GM12878 (cell line): ENCODE data around the gene LAMA2. TPM values are rescaled to one million over a fixed set of nuclear protein-coding genes. Genes with fewer than 3 reads are reported as not detected.

ENCODE experiments used
- ATAC-seq: fragments of 200-7000 bp; cut with Tn5 transposase; 3 replicates; pipeline ENCODE4 v1.9.1; 2020; ENCODE audit warnings: mild to moderate bottlenecking, moderate library complexity
- BruUV-seq: library from RNA; stranded (reverse); fragments of 400-500 nt; replicated peaks from 2 replicates; lab custom pipeline; 2021; lab: Mats Ljungman, UMichigan
- CTCF ChIA-PET: fragments of 300-600 bp; sonication (Branson Sonifier 250); formaldehyde crosslinking; extraction: SDS; loops from one replicate; lab custom pipeline; 2021; ENCODE audit warnings: inconsistent platforms; lab: Yijun Ruan, JAX
- POLR2A ChIA-PET: fragments of 350-600 bp; formaldehyde crosslinking; extraction: SDS; loops from one replicate; lab custom pipeline; 2021; ENCODE audit warnings: inconsistent platforms; lab: Charles Lee
- RAD21 ChIA-PET: fragments of 300-600 bp; sonication (Branson Sonifier 250); formaldehyde crosslinking; loops from one replicate; lab custom pipeline; 2023; ENCODE audit warnings: antibody characterized with exemption; ENCODE audit not compliant: unreplicated experiment; lab: Charles Lee
- SMC1A ChIA-PET: fragments of 300-600 bp; sonication (Branson Sonifier 250); formaldehyde crosslinking; loops from one replicate; lab custom pipeline; 2023; ENCODE audit not compliant: unreplicated experiment, uncharacterized antibody; lab: Charles Lee
- DNase-seq: peaks from one replicate; pipeline ENCODE4 v3.0.0-alpha.2; 2011; ENCODE audit warnings: low read depth, low spot score
- FAIRE-seq: peaks from 3 replicates; lab custom pipeline; 2011; peaks lifted over from hg19 to GRCh38; lab: Jason Lieb, UNC
- H2AFZ ChIP-seq: 2 replicates; pipeline ENCODE4 v1.6.0; 2011; ENCODE audit warnings: low read depth, low read length, control low read depth; ENCODE audit not compliant: control insufficient read depth
- H3K27ac ChIP-seq: 2 replicates; pipeline ENCODE4 v1.5.1; 2011; ENCODE audit warnings: control low read depth; ENCODE audit not compliant: control insufficient read depth, insufficient read depth
- H3K27me3 ChIP-seq, 2 experiments: replicated peaks in 1 of 2; 2 replicates each; pipeline versions ENCODE4 v1.6.0 to v1.6.1; 2011; ENCODE audit warnings: low read length in 1 of 2; ENCODE audit not compliant: control insufficient read depth in 2 of 2, insufficient read depth in 2 of 2
- H3K36me3 ChIP-seq, 2 experiments: 2 replicates each; pipeline ENCODE4 v1.5.1; 2011; ENCODE audit warnings: low read length in 1 of 2; ENCODE audit not compliant: control insufficient read depth in 2 of 2, insufficient read depth in 2 of 2
- H3K4me1 ChIP-seq: 2 replicates; pipeline ENCODE4 v1.6.1; 2011; ENCODE audit warnings: mild to moderate bottlenecking, low read length, moderate library complexity, mixed read lengths; ENCODE audit not compliant: control insufficient read depth, insufficient read depth
- H3K4me2 ChIP-seq: 2 replicates; pipeline ENCODE4 v1.6.0; 2011; ENCODE audit warnings: control low read depth; ENCODE audit not compliant: control insufficient read depth, insufficient read depth
- H3K4me3 ChIP-seq: fragments of 200-600 bp; sonication (generic); 2 replicates; pipeline ENCODE4 v1.5.1; 2016
- H3K79me2 ChIP-seq: 2 replicates; pipeline ENCODE4 v1.6.0; 2011; ENCODE audit warnings: low read length; ENCODE audit not compliant: control insufficient read depth, insufficient read depth
- H3K9ac ChIP-seq: 2 replicates; pipeline ENCODE4 v1.8.0; 2011; ENCODE audit warnings: low read length, control low read depth, mixed read lengths; ENCODE audit not compliant: control insufficient read depth, insufficient read depth
- H3K9me3 ChIP-seq: replicated peaks from 3 replicates; pipeline ENCODE4 v1.5.1; 2011; ENCODE audit warnings: mild to moderate bottlenecking, low read length; ENCODE audit not compliant: control insufficient read depth, insufficient read depth
- H4K20me1 ChIP-seq: 2 replicates; pipeline ENCODE4 v1.6.0; 2011; ENCODE audit not compliant: control insufficient read depth, insufficient read depth
- BRCA1 ChIP-seq: IDR thresholded peaks from 2 replicates; pipeline ENCODE4 v1.6.1; 2011; ENCODE audit warnings: low read depth, low read length, improper control_type of control experiment
- POLR2A ChIP-seq: IDR thresholded peaks from 2 replicates; pipeline ENCODE4 v1.6.1; 2011; ENCODE audit warnings: low read depth, mild to moderate bottlenecking, low read length
- SP1 ChIP-seq: IDR thresholded peaks from one replicate; pipeline ENCODE4 v1.6.1; 2011; ENCODE audit warnings: low read depth, low read length
- ZZZ3 ChIP-seq: IDR thresholded peaks from 2 replicates; pipeline ENCODE4 v1.6.1; 2011; ENCODE audit warnings: low read depth; ENCODE audit not compliant: control insufficient read depth, insufficient read length
- WGBS: methylation state at CpG from one replicate; pipeline ENCODE4 v1.1.6; 2016; ENCODE audit warnings: low lambda C conversion rate; ENCODE audit not compliant: insufficient replicate concordance, insufficient coverage; ENCODE audit errors: missing lambda C conversion rate; 5-methylcytosine and 5-hydroxymethylcytosine counted together
- in situ Hi-C: fragments of 300-500 bp; cut with MboI; formaldehyde crosslinking; loops from 9 replicates; pipeline ENCODE4 v1.14.3; 2018; ENCODE audit warnings: mixed read lengths
- intact Hi-C: fragments of 100-400 bp; cut with micrococcal nuclease; formaldehyde crosslinking; loops from one replicate; pipeline ENCODE4 v1.14.2; 2022; ENCODE audit not compliant: unreplicated experiment
- polyA plus RNA-seq, 11 experiments: library from polyadenylated mRNA; depleted of rRNA in 4 of 11; unstranded in 6 of 11; stranded (reverse) in 5 of 11; fragments of >200 nt; fragmentation: Nextera tagmentation in 4 of 11; fragmentation: Illumina TruSeq in 1 of 11; extraction: Ambion mirVana in 4 of 11; extraction: Trizol in 1 of 11; gene quantifications; 1 replicate in 1 of 11; 2 replicates in 10 of 11; pipeline versions ENCODE4 v1.2.1 to v1.2.3, GENCODE V29; 2011 to 2016; ENCODE audit warnings: inconsistent platforms in 2 of 11, missing spikeins in 2 of 11, low read depth in 1 of 11
- total RNA-seq, 4 experiments: library from RNA; depleted of rRNA in 3 of 4; stranded (reverse); fragments of >200 nt in 3 of 4; fragmentation: Illumina TruSeq in 1 of 4; extraction: Trizol in 1 of 4; gene quantifications; 2 replicates each; pipeline versions ENCODE4 v1.2.1 to v1.2.3, GENCODE V29; 2013 to 2021
- TF ChIP-seq, protein P1 (sequence below): fragments of 450-650 bp; formaldehyde crosslinking; IDR thresholded peaks from 2 replicates; pipeline ENCODE4 v1.4.0; 2022; ENCODE audit warnings: mild to moderate bottlenecking, moderate library complexity

Gene LAMA2
- total and polyA plus RNA-seq, 10 of the 15 experiments (the other 5 are each of a cell fraction or from before 2014, with no cell fraction given) = 0.04 to 2.0 (median 0.37) TPM; not detected in 1

DNA sequence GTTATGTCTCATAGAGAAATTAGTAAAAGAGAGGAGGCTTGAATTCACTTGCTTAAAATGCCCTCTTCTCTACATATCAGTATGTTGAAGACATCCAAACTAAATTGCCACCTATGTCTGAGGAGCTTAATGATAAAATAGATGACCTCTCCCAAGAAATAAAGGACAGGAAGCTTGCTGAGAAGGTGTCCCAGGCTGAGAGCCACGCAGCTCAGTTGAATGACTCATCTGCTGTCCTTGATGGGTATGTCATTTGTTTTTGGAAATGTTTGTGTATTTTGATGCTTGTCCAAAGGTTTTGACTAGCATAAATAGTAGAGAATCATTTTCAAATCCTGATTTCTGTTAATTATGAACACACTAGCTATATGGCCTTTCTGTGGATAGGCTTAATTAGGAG lies 519.3 kb downstream of the LAMA2 start:
- TF ChIP-seq BRCA1 (no peak), POLR2A (no peak), SP1 (no peak), ZZZ3 (no peak)
- TF ChIP-seq, protein P1, sequence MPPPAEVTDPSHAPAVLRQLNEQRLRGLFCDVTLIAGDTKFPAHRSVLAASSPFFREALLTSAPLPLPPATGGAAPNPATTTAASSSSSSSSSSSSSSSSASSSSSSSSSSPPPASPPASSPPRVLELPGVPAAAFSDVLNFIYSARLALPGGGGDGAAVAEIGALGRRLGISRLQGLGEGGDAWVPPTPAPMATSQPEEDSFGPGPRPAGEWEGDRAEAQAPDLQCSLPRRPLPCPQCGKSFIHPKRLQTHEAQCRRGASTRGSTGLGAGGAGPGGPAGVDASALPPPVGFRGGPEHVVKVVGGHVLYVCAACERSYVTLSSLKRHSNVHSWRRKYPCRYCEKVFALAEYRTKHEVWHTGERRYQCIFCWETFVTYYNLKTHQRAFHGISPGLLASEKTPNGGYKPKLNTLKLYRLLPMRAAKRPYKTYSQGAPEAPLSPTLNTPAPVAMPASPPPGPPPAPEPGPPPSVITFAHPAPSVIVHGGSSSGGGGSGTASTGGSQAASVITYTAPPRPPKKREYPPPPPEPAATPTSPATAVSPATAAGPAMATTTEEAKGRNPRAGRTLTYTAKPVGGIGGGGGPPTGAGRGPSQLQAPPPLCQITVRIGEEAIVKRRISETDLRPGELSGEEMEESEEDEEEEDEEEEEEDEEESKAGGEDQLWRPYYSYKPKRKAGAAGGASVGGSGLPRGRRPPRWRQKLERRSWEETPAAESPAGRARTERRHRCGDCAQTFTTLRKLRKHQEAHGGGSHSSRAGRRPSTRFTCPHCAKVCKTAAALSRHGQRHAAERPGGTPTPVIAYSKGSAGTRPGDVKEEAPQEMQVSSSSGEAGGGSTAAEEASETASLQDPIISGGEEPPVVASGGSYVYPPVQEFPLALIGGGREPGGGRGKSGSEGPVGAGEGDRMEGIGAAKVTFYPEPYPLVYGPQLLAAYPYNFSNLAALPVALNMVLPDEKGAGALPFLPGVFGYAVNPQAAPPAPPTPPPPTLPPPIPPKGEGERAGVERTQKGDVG (CRISPR knock-in tag) = no peak
- Histone ChIP-seq H3K27me3 (peaks cover 0 to 1% of the 10 kb centered on the region in 2 experiments; a peak in 1 of 4 replicates), H3K36me3 (no peaks in the 10 kb centered on the region), H3K9ac (no peak overlapping the region), H3K27ac (no peak overlapping the region), H4K20me1 (no peaks in the 10 kb centered on the region), H3K4me2 (no peak overlapping the region), H3K79me2 (no peaks in the 10 kb centered on the region), H2AFZ (no peak overlapping the region), H3K9me3 (no peaks in the 10 kb centered on the region), H3K4me3 (no peak overlapping the region), H3K4me1 (no peaks in the 10 kb centered on the region; the same call in 1 of the 2 replicates)
- ChIA-PET RAD21 (no interaction called here), POLR2A (interaction anchor here (0.7 kb wide), 1 partner anchor 135 kb away, joined by 4 read pairs; no protein-coding TSS in a partner anchor), SMC1A (interaction anchor here (1.9 kb wide), 1 partner anchor 19 kb away, joined by 4 read pairs; no protein-coding TSS in a partner anchor), CTCF (no interaction called here)
- 11% methylated on average over 1 of the region's 1 CpG for WGBS
- in situ Hi-C loops = no loop called here
- DNase-seq = no peak
- no TSS peak for BruUV-seq
- FAIRE-seq = no peak
- ATAC-seq = no peak
- intact Hi-C loops = no loop called here
